Measurements from ENCODE around the gene GALNTL6. TPM values are rescaled to one million over a fixed set of nuclear protein-coding genes. Genes with fewer than 3 reads are reported as not detected.

GALNTL6 gene
- total RNA-seq, 1 experiment from 2014 or later, result not detected

DNA sequence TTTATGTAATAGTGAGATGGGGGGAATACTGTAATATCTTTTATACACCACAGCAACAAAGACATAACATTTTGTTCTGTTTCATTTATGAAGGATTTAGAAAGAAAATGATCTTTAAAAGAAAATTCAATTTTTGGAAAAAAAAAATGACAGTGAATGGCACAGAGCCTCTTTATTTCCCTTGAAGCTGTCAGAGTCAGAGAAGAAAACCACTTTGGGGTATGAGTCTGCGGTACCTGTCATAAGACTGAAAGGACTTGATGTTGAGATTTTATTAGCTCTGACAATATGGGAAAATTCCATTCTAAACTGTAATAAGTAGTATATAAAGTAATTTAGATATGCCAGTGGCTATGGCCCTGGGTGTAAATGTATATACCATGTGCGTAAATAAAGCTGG is 134.8 kb downstream of the GALNTL6 start:
- Histone ChIP-seq H3K36me3 (ENCODE audit: control insufficient read depth in 1 of 2, insufficient read depth in 2 of 2, low read length in 2 of 2) (no peaks in the 10 kb centered on the region), H3K9ac (ENCODE audit: low read length) (no peak overlapping the region), H3K4me2 (ENCODE audit: low read length) (no peak overlapping the region), H3K9me3 (ENCODE audit: control insufficient read depth in 1 of 2, insufficient read depth in 1 of 2, low read depth in 1 of 2, low read length in 2 of 2) (no peaks in the 10 kb centered on the region), H3K27me3 (ENCODE audit: insufficient read depth, low read length) (no peaks in the 10 kb centered on the region), H3K79me2 (ENCODE audit: insufficient read depth, low read length) (no peaks in the 10 kb centered on the region), H2AFZ (ENCODE audit: low read depth, low read length, poor library complexity, severe bottlenecking) (no peak overlapping the region), H4K20me1 (ENCODE audit: insufficient read depth) (no peaks in the 10 kb centered on the region; the same call in 1 of the 2 replicates), H3K4me3 (replicated peaks in 1 of 2; ENCODE audit: low read depth in 1 of 2, low read length in 2 of 2) (no peak overlapping the region), H3K4me1 (ENCODE audit: control insufficient read depth in 1 of 2, insufficient read depth in 2 of 2, low read length in 2 of 2) (no peaks in the 10 kb centered on the region), H3K27ac (ENCODE audit: low read depth, low read length) (no peak overlapping the region), H3K9me2 (ENCODE audit: insufficient read depth) (no peaks in the 10 kb centered on the region)
- RAD21 ChIA-PET (ENCODE audit: low non-redundant PET in 1 of 2, low total read pairs in 2 of 2, uncharacterized antibody in 2 of 2, unreplicated experiment in 2 of 2), result no interaction called here
- no peak for TF ChIP-seq JUND (IDR thresholded peaks at IDR 0.05)
- no peak for TF ChIP-seq CTCF (IDR thresholded peaks at IDR 0.05 in 2 of 3, conservative IDR thresholded peaks at IDR 0.05 in 1 of 3; ENCODE audit: borderline replicate concordance in 1 of 3, insufficient read depth in 1 of 3, low read depth in 2 of 3, low read length in 2 of 3)
- no peak for TF ChIP-seq SIN3A (IDR thresholded peaks at IDR 0.05; ENCODE audit: low read depth)
- TF ChIP-seq ZFX (IDR thresholded peaks at IDR 0.05), result no peak
- no peak for TF ChIP-seq POLR2AphosphoS5 (IDR thresholded peaks at IDR 0.05; ENCODE audit: low read depth, low read length)
- TF ChIP-seq MAX (IDR thresholded peaks at IDR 0.05), result no peak
- no peak for TF ChIP-seq EZH2 (IDR thresholded peaks at IDR 0.05)
- TF ChIP-seq EGR1 (IDR thresholded peaks at IDR 0.05; ENCODE audit: low read depth), result no peak
- TF ChIP-seq CEBPB (IDR thresholded peaks at IDR 0.05; ENCODE audit: low read depth), result no peak
- TF ChIP-seq SP1 (IDR thresholded peaks at IDR 0.05; ENCODE audit: low read depth), result no peak
- TF ChIP-seq RAD21 (IDR thresholded peaks at IDR 0.05; ENCODE audit: low read depth), result no peak
- TF ChIP-seq TCF7L2 (IDR thresholded peaks at IDR 0.05; ENCODE audit: borderline replicate concordance, extremely low read depth, insufficient read depth, insufficient read length), result no peak
- TF ChIP-seq ZNF274 (IDR thresholded peaks at IDR 0.05; ENCODE audit: low read depth, low read length), result no peak
- no peak for TF ChIP-seq EZH2phosphoT487 (IDR thresholded peaks at IDR 0.05; ENCODE audit: borderline replicate concordance)
- ATAC-seq, result no peak
- CTCF ChIA-PET, result no interaction called here
- POLR2A ChIA-PET, result no interaction called here
- BruUV-seq (replicated peaks), result no TSS peak
- DNase-seq (ENCODE audit: low read depth, low spot score), result no peak
- intact Hi-C loops (cut with micrococcal nuclease), result no loop called here
